H1 (cell line): ENCODE results near the gene PALM. TPM values are rescaled to one million over a fixed set of nuclear protein-coding genes. Genes with fewer than 3 reads are reported as not detected.

Experiments
- CTCF ChIA-PET: fragments of 300-600 bp; sonication (Branson Sonifier 250); formaldehyde crosslinking; loops from one replicate; lab custom pipeline; 2021; ENCODE audit not compliant: partially characterized antibody; lab: Charles Lee
- POLR2A ChIA-PET: fragments of 300-600 bp; sonication (Branson Sonifier 250); formaldehyde crosslinking; loops from one replicate; lab custom pipeline; 2021; ENCODE audit warnings: inconsistent platforms; ENCODE audit not compliant: partially characterized antibody; lab: Charles Lee
- DNase-seq, 2 experiments: peaks; one replicate each; pipeline versions ENCODE4 v3.0.0 to v3.0.0-alpha.2; 2010 to 2022; ENCODE audit warnings: low spot score in 2 of 2, low read depth in 1 of 2, mixed read lengths in 1 of 2
- FAIRE-seq: peaks from 2 replicates; lab custom pipeline; 2011; peaks lifted over from hg19 to GRCh38; lab: Jason Lieb, UNC
- H2AFZ ChIP-seq: 2 replicates; pipeline ENCODE4 v1.8.1; 2012; ENCODE audit warnings: low read length, inconsistent platforms
- H2AK5ac ChIP-seq: 2 replicates; pipeline ENCODE4 v1.6.1; 2013; ENCODE audit warnings: low read depth, low read length
- H2BK120ac ChIP-seq: replicated peaks from 2 replicates; pipeline ENCODE3; 2013; ENCODE audit warnings: low read depth, low read length, inconsistent platforms
- H2BK12ac ChIP-seq: 2 replicates; pipeline ENCODE4 v1.6.1; 2013; ENCODE audit warnings: low read depth, low read length
- H2BK15ac ChIP-seq: 2 replicates; pipeline ENCODE4 v1.6.1; 2013; ENCODE audit warnings: low read length
- H2BK20ac ChIP-seq: 2 replicates; pipeline ENCODE4 v1.6.1; 2013; ENCODE audit warnings: low read length
- H2BK5ac ChIP-seq: 2 replicates; pipeline ENCODE4 v1.6.1; 2013; ENCODE audit warnings: low read depth, low read length
- H3K14ac ChIP-seq: 2 replicates; pipeline ENCODE4 v1.6.1; 2013; ENCODE audit warnings: inconsistent platforms; ENCODE audit not compliant: insufficient read length
- H3K18ac ChIP-seq: 2 replicates; pipeline ENCODE4 v1.6.1; 2013; ENCODE audit warnings: low read length; ENCODE audit errors: extremely low read depth
- H3K23ac ChIP-seq: 2 replicates; pipeline ENCODE4 v1.6.1; 2013; ENCODE audit warnings: inconsistent platforms; ENCODE audit not compliant: insufficient read length
- H3K23me2 ChIP-seq: 2 replicates; pipeline ENCODE4 v1.6.1; 2013; ENCODE audit warnings: low read depth, low read length
- H3K27ac ChIP-seq: 2 replicates; pipeline ENCODE4 v1.6.1; 2011; ENCODE audit warnings: low read depth, low read length, inconsistent platforms
- H3K27me3 ChIP-seq, 4 experiments: replicated peaks in 1 of 4; 1 replicate in 1 of 4; 2 replicates in 3 of 4; pipeline versions ENCODE4 v1.6.1 to v1.8.1; 2011 to 2013; ENCODE audit warnings: low read length in 3 of 4, mild to moderate bottlenecking in 3 of 4, inconsistent platforms in 2 of 4, mixed read lengths in 2 of 4, moderate library complexity in 1 of 4; ENCODE audit not compliant: control insufficient read depth in 3 of 4, insufficient read depth in 3 of 4; ENCODE audit errors: extremely low read depth in 1 of 4
- H3K36me3 ChIP-seq, 4 experiments: 2 replicates each; pipeline versions ENCODE4 v1.6.1 to v1.8.1; 2011 to 2013; ENCODE audit warnings: mild to moderate bottlenecking in 4 of 4, low read length in 3 of 4, moderate library complexity in 2 of 4, control low read depth in 1 of 4, inconsistent platforms in 1 of 4; ENCODE audit not compliant: insufficient read depth in 4 of 4, control insufficient read depth in 2 of 4
- H3K4ac ChIP-seq: replicated peaks from 2 replicates; pipeline ENCODE3; 2013; ENCODE audit warnings: low read length, low read depth, mixed read lengths, inconsistent platforms; ENCODE audit not compliant: insufficient read length
- H3K4me1 ChIP-seq, 4 experiments: replicated peaks in 1 of 4; 1 replicate in 1 of 4; 2 replicates in 3 of 4; pipeline versions ENCODE4 v1.6.1 to v1.8.1; 2011 to 2013; ENCODE audit warnings: low read length in 3 of 4, inconsistent platforms in 2 of 4, mixed read lengths in 1 of 4; ENCODE audit not compliant: insufficient read depth in 4 of 4, control insufficient read depth in 3 of 4
- H3K4me2 ChIP-seq, 2 experiments: 2 replicates each; pipeline versions ENCODE4 v1.6.1 to v1.8.1; 2011 to 2013; ENCODE audit warnings: low read depth in 2 of 2, low read length in 2 of 2, control low read depth in 1 of 2, inconsistent platforms in 1 of 2, mild to moderate bottlenecking in 1 of 2; ENCODE audit not compliant: insufficient read depth in 1 of 2
- H3K4me3 ChIP-seq, 4 experiments: fragments of 200-600, 300-600 bp in 1 of 4; sonication (generic), shearing (Covaris generic), sonication (Bioruptor Twin) in 1 of 4; 2 replicates each; pipeline versions ENCODE4 v1.5.1 to v1.8.1; 2011 to 2016; ENCODE audit warnings: low read length in 4 of 4, low read depth in 3 of 4, control low read depth in 2 of 4, inconsistent platforms in 2 of 4, mild to moderate bottlenecking in 2 of 4, mixed read lengths in 1 of 4, moderate library complexity in 1 of 4; ENCODE audit not compliant: insufficient read depth in 2 of 4; ENCODE audit errors: extremely low read depth in 1 of 4
- H3K56ac ChIP-seq: replicated peaks from 2 replicates; pipeline ENCODE3; 2013; ENCODE audit warnings: low read depth, mild to moderate bottlenecking, mixed read lengths, low read length, inconsistent platforms; ENCODE audit not compliant: insufficient read length
- H3K79me1 ChIP-seq: 2 replicates; pipeline ENCODE4 v1.6.1; 2013; ENCODE audit warnings: low read depth, low read length, control low read depth
- H3K79me2 ChIP-seq, 2 experiments: 2 replicates each; pipeline versions ENCODE4 v1.6.1 to v1.8.1; 2012 to 2013; ENCODE audit warnings: low read length in 2 of 2, mild to moderate bottlenecking in 2 of 2, inconsistent platforms in 1 of 2; ENCODE audit not compliant: insufficient read depth in 2 of 2, control insufficient read depth in 1 of 2
- H3K9ac ChIP-seq, 4 experiments: replicated peaks in 1 of 4; 1 replicate in 1 of 4; 2 replicates in 3 of 4; pipeline versions ENCODE4 v1.6.1 to v1.8.1; 2011 to 2013; ENCODE audit warnings: low read depth in 3 of 4, low read length in 3 of 4, control low read depth in 2 of 4, mild to moderate bottlenecking in 2 of 4, moderate library complexity in 2 of 4, inconsistent platforms in 1 of 4; ENCODE audit errors: extremely low read depth in 1 of 4
- H3K9me3 ChIP-seq, 2 experiments: 2 replicates each; pipeline versions ENCODE4 v1.6.1 to v1.8.1; 2012 to 2013; ENCODE audit warnings: mild to moderate bottlenecking in 2 of 2, moderate library complexity in 2 of 2, control low read depth in 1 of 2, inconsistent platforms in 1 of 2, low read depth in 1 of 2, low read length in 1 of 2, mixed read lengths in 1 of 2; ENCODE audit not compliant: insufficient read depth in 2 of 2
- H4K20me1 ChIP-seq, 2 experiments: replicated peaks in 1 of 2; 2 replicates each; pipeline versions ENCODE3 to v1.8.1; 2011 to 2013; ENCODE audit warnings: inconsistent platforms in 2 of 2, low read length in 2 of 2, mild to moderate bottlenecking in 1 of 2; ENCODE audit not compliant: insufficient read depth in 2 of 2, control insufficient read depth in 1 of 2
- H4K5ac ChIP-seq: 2 replicates; pipeline ENCODE4 v1.6.1; 2013; ENCODE audit warnings: low read length, low read depth, mixed read lengths, inconsistent platforms; ENCODE audit not compliant: insufficient read length
- H4K8ac ChIP-seq: 2 replicates; pipeline ENCODE4 v1.8.0; 2013; ENCODE audit warnings: mild to moderate bottlenecking, moderate library complexity, low read length, inconsistent platforms; ENCODE audit not compliant: insufficient read depth; ENCODE audit errors: extremely low read depth
- H4K91ac ChIP-seq: replicated peaks from 2 replicates; pipeline ENCODE3; 2013; ENCODE audit warnings: low read length, mixed read lengths, inconsistent platforms; ENCODE audit not compliant: insufficient read length
- CEBPB ChIP-seq: IDR thresholded peaks from 2 replicates; pipeline ENCODE4 v1.6.1; 2012; ENCODE audit warnings: low read depth, low read length
- EGR1 ChIP-seq: IDR thresholded peaks from 2 replicates; pipeline ENCODE4 v1.6.1; 2011; ENCODE audit warnings: low read depth, low read length, borderline replicate concordance
- JUND ChIP-seq: IDR thresholded peaks from 2 replicates; pipeline ENCODE4 v1.6.1; 2011; ENCODE audit warnings: mild to moderate bottlenecking, improper control_type of control experiment, low read length
- MAX ChIP-seq: IDR thresholded peaks from 2 replicates; pipeline ENCODE4 v1.6.1; 2012; ENCODE audit warnings: inconsistent platforms
- NRF1 ChIP-seq: IDR thresholded peaks from 2 replicates; pipeline ENCODE4 v1.6.1; 2011; ENCODE audit warnings: mild to moderate bottlenecking, low read depth, low read length, improper control_type of control experiment
- PHF8 ChIP-seq: fragments of 200-600 bp; sonication (generic); conservative IDR thresholded peaks from 2 replicates; pipeline ENCODE4 v1.7.1; 2012; ENCODE audit warnings: low read depth, mild to moderate bottlenecking, inconsistent platforms, low read length, moderate library complexity
- SIN3A ChIP-seq, 2 experiments: IDR thresholded peaks in 1 of 2; conservative IDR thresholded peaks in 1 of 2; 2 replicates each; pipeline ENCODE4 v1.6.1; 2011 to 2012; ENCODE audit warnings: low read length in 2 of 2, improper control_type of control experiment in 1 of 2, low read depth in 1 of 2, mild to moderate bottlenecking in 1 of 2
- WGBS, 2 experiments: shearing (Covaris generic) in 1 of 2; methylation state at CpG; one replicate each; pipeline versions ENCODE4 v1.1.6 to v1.1.7; 2013 to 2015; ENCODE audit warnings: low lambda C conversion rate in 2 of 2, mixed read lengths in 2 of 2, inconsistent platforms in 1 of 2, low coverage in 1 of 2, missing lambda C conversion rate in 1 of 2; ENCODE audit not compliant: insufficient replicate concordance in 2 of 2, insufficient coverage in 1 of 2, insufficient read length in 1 of 2; ENCODE audit errors: extremely low coverage in 1 of 2, missing lambda C conversion rate in 1 of 2; 5-methylcytosine and 5-hydroxymethylcytosine counted together
- polyA plus RNA-seq, 7 experiments: library from polyadenylated mRNA; depleted of rRNA in 3 of 7; stranded (reverse) in 5 of 7; unstranded in 2 of 7; fragments of >200 nt in 5 of 7; fragments of 200-250 nt in 2 of 7; gene quantifications; 1 replicate in 5 of 7; 2 replicates in 1 of 7; 4 replicates in 1 of 7; pipeline versions ENCODE4 v1.2.1 to v1.2.3, GENCODE V29; 2011 to 2013; ENCODE audit warnings: missing spikeins in 2 of 7, mixed read lengths in 2 of 7
- total RNA-seq: library from RNA; stranded (reverse); fragmentation: NEBNext Ultra II Directional; extraction: Animal tissue kit (Norgen Biotek cat#: 25700); gene quantifications from 2 replicates; pipeline ENCODE4 v1.2.1, GENCODE V29; 2021

PALM gene
- total and polyA plus RNA-seq, 2 of the 8 experiments (the other 6 are each of a cell fraction or from before 2014, with no cell fraction given) = 5.7 to 16.5 TPM

- peak overlapping the region in 3 of 4 experiments; percentile 51 to 90 (median 68); a peak in 3 of 7 replicates for H3K9ac ChIP-seq
Observed at GRCh38 chr19:679418-680286, 29.1 kb upstream of the PALM start.

More at GRCh38 chr19:679418-680286, 29.1 kb upstream of the PALM start:
- Histone ChIP-seq H3K4me2 (peak overlapping the region; percentile 43 to 80), H4K20me1 (peaks cover 0 to 7% of the 10 kb centered on the region in 2 experiments), H2BK15ac (no peak overlapping the region), H3K27ac (peak overlapping the region; percentile 77; the same call in 1 of the 2 replicates), H4K8ac (no peak overlapping the region; the same call in 1 of the 2 replicates), H3K79me1 (0 out of 2 replicates have a peak, but pooled peaks cover 3% of the 10 kb centered on the region), H2BK12ac (no peak overlapping the region), H3K23ac (no peak overlapping the region), H3K14ac (no peak overlapping the region), H3K4me3 (peak overlapping the region; percentile 50 to 97 (median 59)), H2BK120ac (no peak overlapping the region), H3K18ac (peak overlapping the region; percentile 19), H3K36me3 (no peaks in the 10 kb centered on the region), H3K9me3 (no peaks in the 10 kb centered on the region), H3K4me1 (peaks cover 0 to 10% (median 1%) of the 10 kb centered on the region in 4 experiments; a peak in 4 of 7 replicates), H3K79me2 (no peaks in the 10 kb centered on the region), H4K91ac (peak overlapping the region; percentile 54), H3K56ac (peak overlapping the region; percentile 59), H2AK5ac (no peak overlapping the region), H3K27me3 (peaks cover 0 to 21% (median 10%) of the 10 kb centered on the region in 4 experiments; a peak in 5 of 7 replicates), H2BK5ac (no peak overlapping the region), H3K4ac (no peak overlapping the region), H4K5ac (peak overlapping the region; percentile 43), H2AFZ (no peak overlapping the region; the same call in 1 of the 2 replicates), H2BK20ac (no peak overlapping the region), H3K23me2 (peaks cover 6% of the 10 kb centered on the region; the same call in 1 of the 2 replicates)
- POLR2A ChIA-PET = interaction anchor here (1.1 to 2.4 kb wide), 6 partner anchors 9 to 107 kb away, joined by 3 to 11 read pairs (median 7); partner anchors contain the start of genes BSG and PALM
- FAIRE-seq = no peak
- DNase-seq = no peak
- WGBS, 2 experiments = 12% methylated on average over 20 of the region's 69 CpGs; no CpG with 5 or more reads in 1 of the 2 experiments
- TF ChIP-seq NRF1 = peak; percentile 4; the same call in 1 of the 2 replicates
- peak; percentile 48 for TF ChIP-seq PHF8
- 0 out of 2 replicates have a peak, but pooled peaks have one; percentile 6 for TF ChIP-seq EGR1
- TF ChIP-seq CEBPB = no peak
- TF ChIP-seq SIN3A (conservative IDR thresholded peaks at IDR 0.05 in 1 of 2, IDR thresholded peaks at IDR 0.05 in 1 of 2; ENCODE audit: low read depth in 1 of 2, low read length in 2 of 2) = 0 out of 4 replicates have a peak, but pooled peaks of 1 of the 2 experiments have one; percentile 25
- TF ChIP-seq JUND = no peak
- 0 out of 2 replicates have a peak, but pooled peaks have one; percentile 30 for TF ChIP-seq MAX
- CTCF ChIA-PET = interaction anchor here (0.8 to 1.8 kb wide), 7 partner anchors 10 to 54 kb away, joined by 4 to 16 read pairs (median 4); no protein-coding TSS in a partner anchor
